Esophagus squamous epithelium (tissue), 4 donors: Measurements from ENCODE around the gene QPCTL.

Experiments
- POLR2A ChIP-seq, 4 donors: fragments of 450-650 bp; IDR thresholded peaks; one replicate each; pipeline ENCODE4 v1.6.1; 2017; ENCODE audit warnings: antibody characterized with exemption in 4 of 4, mild to moderate bottlenecking in 4 of 4, moderate library complexity in 3 of 4
- TF ChIP-seq, protein P1 (sequence below), 6 experiments: fragments of 450-650 bp in 4 of 6; fragments of 200-600 bp in 2 of 6; sonication (generic) in 2 of 6; IDR thresholded peaks; one replicate each; pipeline ENCODE4 v1.5.1; 2016 to 2019; ENCODE audit warnings: antibody characterized with exemption in 6 of 6, mild to moderate bottlenecking in 4 of 6, moderate library complexity in 4 of 6

DNA sequence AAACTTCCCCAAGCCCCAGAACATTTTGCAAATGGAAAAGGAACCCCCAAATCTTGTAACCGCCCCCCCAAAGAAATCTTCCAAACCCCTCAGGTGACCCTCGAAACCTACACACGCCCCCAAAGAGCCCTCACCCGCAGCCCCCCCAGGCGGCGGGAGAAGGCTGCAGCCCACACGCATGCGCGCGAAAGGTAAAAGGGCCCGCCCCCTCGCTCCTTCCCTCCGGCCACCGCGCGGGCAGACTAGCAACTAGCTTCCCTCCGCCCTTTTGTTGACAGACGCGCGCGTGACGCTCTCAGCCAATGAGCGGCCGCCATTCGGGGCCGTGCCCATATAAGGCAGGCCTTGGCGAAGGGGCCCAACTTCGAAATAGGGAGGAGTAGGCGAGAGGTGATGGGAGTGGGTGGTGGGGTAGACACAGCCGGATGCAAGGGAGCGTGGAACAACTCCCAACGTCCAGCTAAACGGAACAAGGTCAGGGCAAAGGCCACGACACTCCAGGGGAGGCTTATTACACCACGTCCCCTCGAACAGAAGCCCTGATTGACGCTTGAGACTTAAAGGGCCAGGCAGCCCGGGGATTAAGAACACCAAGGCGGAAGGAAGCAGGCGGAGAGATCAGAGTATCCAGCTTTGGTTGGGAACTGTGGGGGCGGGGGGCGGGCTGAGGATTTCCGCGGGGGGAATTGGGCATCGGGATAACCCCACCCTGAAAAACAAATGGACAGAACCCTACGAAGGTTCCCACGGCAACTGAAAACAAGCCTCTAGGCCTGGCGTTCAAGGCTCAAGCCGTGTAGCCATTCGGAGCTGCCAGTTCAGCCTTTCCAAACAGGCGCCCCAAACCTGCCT is 24.9 kb downstream of the QPCTL start:
- TF ChIP-seq POLR2A (IDR thresholded peaks at IDR 0.05) = peak in 3 of 4 donors; percentile 15 to 90 (median 66)
- TF ChIP-seq, protein P1, sequence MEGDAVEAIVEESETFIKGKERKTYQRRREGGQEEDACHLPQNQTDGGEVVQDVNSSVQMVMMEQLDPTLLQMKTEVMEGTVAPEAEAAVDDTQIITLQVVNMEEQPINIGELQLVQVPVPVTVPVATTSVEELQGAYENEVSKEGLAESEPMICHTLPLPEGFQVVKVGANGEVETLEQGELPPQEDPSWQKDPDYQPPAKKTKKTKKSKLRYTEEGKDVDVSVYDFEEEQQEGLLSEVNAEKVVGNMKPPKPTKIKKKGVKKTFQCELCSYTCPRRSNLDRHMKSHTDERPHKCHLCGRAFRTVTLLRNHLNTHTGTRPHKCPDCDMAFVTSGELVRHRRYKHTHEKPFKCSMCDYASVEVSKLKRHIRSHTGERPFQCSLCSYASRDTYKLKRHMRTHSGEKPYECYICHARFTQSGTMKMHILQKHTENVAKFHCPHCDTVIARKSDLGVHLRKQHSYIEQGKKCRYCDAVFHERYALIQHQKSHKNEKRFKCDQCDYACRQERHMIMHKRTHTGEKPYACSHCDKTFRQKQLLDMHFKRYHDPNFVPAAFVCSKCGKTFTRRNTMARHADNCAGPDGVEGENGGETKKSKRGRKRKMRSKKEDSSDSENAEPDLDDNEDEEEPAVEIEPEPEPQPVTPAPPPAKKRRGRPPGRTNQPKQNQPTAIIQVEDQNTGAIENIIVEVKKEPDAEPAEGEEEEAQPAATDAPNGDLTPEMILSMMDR (IDR thresholded peaks at IDR 0.05) = peak in 3 of 6 experiments; percentile 19 to 39 (median 31)
